Trophoblast cell (in vitro differentiated cells and primary cell): ENCODE results near the gene PDE4DIP.
"Not testable (repeated sequence)": the region's sequence is repeated elsewhere in the genome, so short reads cannot be mapped to it uniquely, and the experiment has no call there.

Experiments used
- DNase-seq, 2 donors: peaks; one replicate each; pipeline ENCODE4 v3.0.0-alpha.2; 2016
- H2AFZ ChIP-seq: 2 replicates; pipeline ENCODE4 v1.6.1; 2013; ENCODE audit warnings: low read length, moderate library complexity, mild to moderate bottlenecking; ENCODE audit not compliant: insufficient read depth, poor library complexity
- H2AK5ac ChIP-seq: 2 replicates; pipeline ENCODE4 v1.6.1; 2013; ENCODE audit warnings: mild to moderate bottlenecking, low read length
- H2BK120ac ChIP-seq: 2 replicates; pipeline ENCODE4 v1.6.1; 2013; ENCODE audit warnings: low read length, mild to moderate bottlenecking, moderate library complexity; ENCODE audit not compliant: insufficient read depth, poor library complexity
- H2BK12ac ChIP-seq: 2 replicates; pipeline ENCODE4 v1.6.1; 2013; ENCODE audit warnings: mild to moderate bottlenecking, low read length, moderate library complexity
- H2BK5ac ChIP-seq: 2 replicates; pipeline ENCODE4 v1.6.1; 2013; ENCODE audit warnings: low read length, low read depth, moderate library complexity, mild to moderate bottlenecking; ENCODE audit not compliant: poor library complexity
- H3K14ac ChIP-seq: 2 replicates; pipeline ENCODE4 v1.6.1; 2013; ENCODE audit warnings: mild to moderate bottlenecking, low read length
- H3K18ac ChIP-seq: 2 replicates; pipeline ENCODE4 v1.6.1; 2013; ENCODE audit warnings: mild to moderate bottlenecking, low read length
- H3K23ac ChIP-seq: 2 replicates; pipeline ENCODE4 v1.6.1; 2013; ENCODE audit warnings: low read length
- H3K27ac ChIP-seq: 2 replicates; pipeline ENCODE4 v1.5.1; 2013; ENCODE audit warnings: low read depth, mild to moderate bottlenecking, inconsistent platforms, low read length, moderate library complexity
- H3K27me3 ChIP-seq: 2 replicates; pipeline ENCODE4 v1.6.1; 2013; ENCODE audit warnings: inconsistent platforms, mild to moderate bottlenecking, low read length, moderate library complexity; ENCODE audit not compliant: insufficient read depth
- H3K36me3 ChIP-seq, 2 experiments: 1 replicate in 1 of 2; 2 replicates in 1 of 2; pipeline ENCODE4 v1.6.1; 2013; ENCODE audit warnings: low read length in 2 of 2, mild to moderate bottlenecking in 2 of 2, moderate library complexity in 1 of 2; ENCODE audit not compliant: insufficient read depth in 2 of 2, control insufficient read depth in 1 of 2
- H3K4ac ChIP-seq: 2 replicates; pipeline ENCODE4 v1.6.1; 2013; ENCODE audit warnings: low read depth, mild to moderate bottlenecking, low read length, moderate library complexity
- H3K4me1 ChIP-seq, 2 experiments: 1 replicate in 1 of 2; 2 replicates in 1 of 2; pipeline ENCODE4 v1.6.1; 2013; ENCODE audit warnings: low read length in 2 of 2, mild to moderate bottlenecking in 2 of 2, moderate library complexity in 1 of 2; ENCODE audit not compliant: insufficient read depth in 2 of 2, control insufficient read depth in 1 of 2
- H3K4me2 ChIP-seq: 2 replicates; pipeline ENCODE4 v1.6.1; 2013; ENCODE audit warnings: inconsistent platforms, mild to moderate bottlenecking, low read length, moderate library complexity
- H3K4me3 ChIP-seq: 2 replicates; pipeline ENCODE4 v1.5.1; 2013; ENCODE audit warnings: mild to moderate bottlenecking, low read depth, low read length, inconsistent platforms
- H3K79me1 ChIP-seq: one replicate; pipeline ENCODE4 v1.6.1; 2013; ENCODE audit warnings: low read length
- H3K79me2 ChIP-seq: 2 replicates; pipeline ENCODE4 v1.6.1; 2013; ENCODE audit warnings: low read length, mild to moderate bottlenecking; ENCODE audit not compliant: control insufficient read depth, insufficient read depth, poor library complexity
- H3K9ac ChIP-seq: 2 replicates; pipeline ENCODE4 v1.6.1; 2013; ENCODE audit warnings: mild to moderate bottlenecking, low read length
- H3K9me3 ChIP-seq: 2 replicates; pipeline ENCODE4 v1.6.1; 2013; ENCODE audit warnings: low read depth, mild to moderate bottlenecking, control low read depth, inconsistent platforms, low read length; ENCODE audit not compliant: insufficient read depth
- H4K12ac ChIP-seq: 2 replicates; pipeline ENCODE4 v1.6.1; 2013; ENCODE audit warnings: low read depth, mild to moderate bottlenecking, low read length, moderate library complexity
- H4K8ac ChIP-seq: 2 replicates; pipeline ENCODE4 v1.6.1; 2013; ENCODE audit warnings: low read depth, mild to moderate bottlenecking, low read length, moderate library complexity
- H4K91ac ChIP-seq: one replicate; pipeline ENCODE4 v1.6.1; 2013; ENCODE audit warnings: low read depth, mild to moderate bottlenecking, low read length, moderate library complexity
- WGBS: extraction: QIAGEN DNeasy Blood & Tissue Kit; methylation state at CpG from one replicate; pipeline ENCODE4 v1.1.7; 2013; ENCODE audit warnings: missing lambda C conversion rate; ENCODE audit not compliant: insufficient read length, insufficient coverage; ENCODE audit errors: extremely low coverage; 5-methylcytosine and 5-hydroxymethylcytosine counted together

The PDE4DIP gene

DNA sequence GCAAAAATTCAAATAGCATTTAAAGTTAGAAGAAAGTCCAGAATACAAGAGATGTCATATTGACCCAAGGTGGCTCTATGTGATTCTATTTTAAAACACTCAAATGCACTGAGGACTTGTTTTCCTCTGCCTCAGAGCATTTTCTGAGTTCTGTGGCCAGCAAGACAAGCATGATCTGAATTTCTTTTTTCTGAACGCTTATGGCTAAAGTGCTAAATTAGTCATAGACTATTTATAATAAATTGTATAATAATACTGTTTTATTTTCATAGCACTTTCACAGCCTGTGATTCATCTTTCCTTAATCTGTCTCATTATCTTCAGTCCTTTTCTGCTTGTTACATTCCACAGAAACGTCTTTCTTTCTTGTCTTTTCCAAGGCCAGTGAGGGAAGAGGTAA lies 7.5 kb downstream of the PDE4DIP start:
- not testable (repeated sequence) for H3K23ac ChIP-seq

DNA sequence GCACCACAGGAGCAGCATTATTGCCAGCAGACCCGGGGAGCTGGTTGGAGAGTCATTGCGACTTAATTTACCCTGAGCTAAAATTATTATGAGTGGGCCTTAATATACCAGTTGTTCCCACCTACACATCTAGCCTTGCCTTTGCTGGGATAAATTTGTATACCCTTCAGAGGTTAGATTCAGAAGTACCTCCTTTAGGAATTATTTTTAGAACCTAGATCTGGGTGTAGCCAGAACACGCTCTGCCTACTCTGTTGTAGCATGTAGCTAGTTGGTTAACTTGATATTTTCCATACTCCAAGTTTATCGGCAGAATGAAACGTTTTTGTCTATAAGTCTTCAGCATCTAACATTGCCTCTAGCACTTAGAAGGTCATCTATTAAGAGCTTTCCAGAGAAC lies 9.1 kb downstream of the PDE4DIP start:
- not testable (repeated sequence) for H3K79me1 ChIP-seq, H2AK5ac ChIP-seq, H3K4ac ChIP-seq, H4K91ac ChIP-seq, H2AFZ ChIP-seq, H3K9me3 ChIP-seq, H3K23ac ChIP-seq, H3K27ac ChIP-seq, H2BK120ac ChIP-seq, H2BK5ac ChIP-seq, H3K14ac ChIP-seq, H3K27me3 ChIP-seq, H3K9ac ChIP-seq, H3K36me3 ChIP-seq, H4K8ac ChIP-seq, H3K4me2 ChIP-seq, H3K18ac ChIP-seq, DNase-seq, H4K12ac ChIP-seq, H3K79me2 ChIP-seq, H3K4me1 ChIP-seq, H2BK12ac ChIP-seq, H3K4me3 ChIP-seq
- no CpG with 5 or more reads among the region's 5 CpGs for WGBS

More for the DNA sequence above, 7.5 kb downstream of the PDE4DIP start:
- not testable (repeated sequence) for H3K79me1 ChIP-seq, H3K36me3 ChIP-seq, H3K4me2 ChIP-seq, H4K12ac ChIP-seq, H2BK5ac ChIP-seq, H2BK120ac ChIP-seq, H2AFZ ChIP-seq, H4K91ac ChIP-seq, H3K9ac ChIP-seq, H2BK12ac ChIP-seq, H3K79me2 ChIP-seq, H3K18ac ChIP-seq, H3K9me3 ChIP-seq, H3K27ac ChIP-seq, H3K4me3 ChIP-seq, H4K8ac ChIP-seq, H3K14ac ChIP-seq, H3K4me1 ChIP-seq, H2AK5ac ChIP-seq, H3K27me3 ChIP-seq, H3K4ac ChIP-seq, DNase-seq
- no CpG with 5 or more reads among the region's 2 CpGs for WGBS

DNA sequence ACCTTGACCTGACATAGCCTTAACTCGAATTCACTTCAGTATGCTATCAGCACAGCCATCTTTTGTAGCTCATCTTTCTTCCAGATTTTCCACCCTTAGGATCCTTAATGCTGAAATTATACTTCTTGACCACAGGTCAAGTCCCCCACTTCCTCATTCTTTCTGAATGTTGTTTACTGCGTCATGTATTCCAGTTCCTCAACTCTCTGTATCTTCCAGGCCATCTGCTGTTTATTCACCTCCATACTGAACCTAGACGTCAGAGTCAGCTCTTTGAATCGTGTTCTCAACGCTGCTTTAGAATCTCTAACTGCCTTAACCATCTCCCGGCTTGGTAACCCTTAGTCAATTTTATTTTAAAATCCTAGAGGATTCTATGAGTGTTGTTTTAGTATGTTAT lies 9.8 kb downstream of the PDE4DIP start:
- H3K4me1 ChIP-seq, H3K36me3 ChIP-seq, H3K9me3 ChIP-seq, DNase-seq, H4K12ac ChIP-seq, H3K27ac ChIP-seq, H3K79me2 ChIP-seq, H3K14ac ChIP-seq, H3K9ac ChIP-seq, H3K4me2 ChIP-seq, H2BK120ac ChIP-seq, H2BK5ac ChIP-seq, H3K27me3 ChIP-seq, H3K4ac ChIP-seq, H2AFZ ChIP-seq, H2AK5ac ChIP-seq, H4K8ac ChIP-seq, H4K91ac ChIP-seq, H2BK12ac ChIP-seq, H3K79me1 ChIP-seq, H3K4me3 ChIP-seq, H3K18ac ChIP-seq, H3K23ac ChIP-seq: not testable (repeated sequence)
- no CpG with 5 or more reads among the region's 6 CpGs for WGBS

DNA sequence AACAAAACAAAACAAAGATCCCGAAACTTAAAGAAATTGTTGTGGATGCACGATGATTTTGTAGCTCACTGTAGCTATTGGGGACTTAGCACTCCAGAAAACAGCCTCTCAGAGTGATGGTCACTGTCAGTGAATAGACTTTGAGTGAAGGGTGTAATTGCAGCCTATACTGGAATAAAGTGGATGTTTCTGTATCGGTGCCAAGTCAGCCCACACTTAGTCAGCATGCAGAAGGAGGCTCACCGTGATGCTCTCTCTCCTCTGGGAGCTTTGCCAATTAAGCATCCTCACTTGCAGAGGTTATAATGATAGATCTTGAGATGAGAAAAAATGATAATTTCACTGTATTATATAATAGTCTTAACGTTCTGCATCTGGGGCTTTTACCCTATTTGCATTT lies 11.1 kb downstream of the PDE4DIP start:
- DNase-seq, H3K79me2 ChIP-seq, H3K4me3 ChIP-seq, H3K23ac ChIP-seq, H3K18ac ChIP-seq, H3K27ac ChIP-seq, H3K4me1 ChIP-seq, H3K4me2 ChIP-seq, H3K14ac ChIP-seq, H2BK120ac ChIP-seq, H3K79me1 ChIP-seq, H3K36me3 ChIP-seq, H4K91ac ChIP-seq, H2BK12ac ChIP-seq, H2AFZ ChIP-seq, H2AK5ac ChIP-seq, H3K9me3 ChIP-seq, H3K4ac ChIP-seq, H4K12ac ChIP-seq, H3K27me3 ChIP-seq, H2BK5ac ChIP-seq, H3K9ac ChIP-seq, H4K8ac ChIP-seq: not testable (repeated sequence)
- WGBS: no CpG with 5 or more reads among the region's 5 CpGs
